Measurements from ENCODE around the gene ALPK1.
"Not testable (repeated sequence)": the region's sequence is repeated elsewhere in the genome, so short reads cannot be mapped to it uniquely, and the experiment has no call there.

Gene ALPK1

DNA sequence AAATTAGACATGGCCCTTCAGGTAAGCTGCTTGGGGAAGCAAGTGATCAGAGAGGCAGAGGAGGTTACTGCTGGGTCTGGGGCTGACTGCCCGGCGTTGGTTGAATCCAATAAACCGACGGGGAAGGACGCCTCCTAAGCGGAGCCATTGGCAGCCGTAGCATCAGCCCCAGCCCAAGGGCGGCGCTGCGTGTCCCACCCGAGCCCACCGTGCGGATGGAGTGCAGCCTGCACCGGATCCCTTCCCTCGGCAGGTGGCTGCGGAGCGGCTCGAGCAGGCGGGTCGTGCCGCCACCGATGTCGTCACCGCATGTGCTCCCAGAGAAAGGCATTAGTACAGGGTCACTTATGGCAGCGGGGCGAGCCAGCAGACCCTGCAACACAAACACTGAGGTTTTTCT, 82.1 kb downstream of the ALPK1 start:
- DNase-seq: no peak

DNA sequence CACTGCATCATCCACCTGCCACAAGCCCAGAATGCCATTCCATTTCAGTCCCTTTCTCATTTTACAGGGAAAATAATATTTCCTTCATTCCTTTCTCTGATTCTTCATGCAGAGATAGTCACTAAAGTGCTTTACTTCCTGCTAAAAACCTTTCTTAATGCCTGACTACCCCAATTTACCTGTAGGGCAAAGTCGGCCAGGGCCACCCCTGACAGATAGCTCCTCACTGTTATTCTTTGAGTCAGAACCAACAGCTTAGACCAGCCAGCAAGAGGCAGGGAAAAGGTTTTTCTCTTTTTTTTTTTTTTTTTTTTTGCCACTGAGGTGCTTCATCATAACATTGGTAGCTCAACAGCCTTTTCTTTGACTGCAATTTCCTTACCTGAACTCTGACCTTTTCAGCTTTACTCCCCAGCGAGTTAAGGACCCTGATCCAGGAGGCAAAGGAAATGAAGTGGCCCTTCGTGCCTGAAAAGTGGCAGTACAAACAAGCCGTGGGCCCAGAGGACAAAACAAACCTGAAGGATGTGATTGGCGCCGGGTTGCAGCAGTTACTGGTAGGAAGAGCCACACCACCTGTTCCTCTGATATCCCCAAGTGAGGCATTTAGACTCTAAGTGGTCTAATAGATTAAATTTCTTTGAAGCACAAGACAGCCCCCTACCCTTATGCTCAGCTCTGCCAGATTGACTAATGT, 85.0 kb downstream of the ALPK1 start:
- peak; percentile 86 for DNase-seq

DNA sequence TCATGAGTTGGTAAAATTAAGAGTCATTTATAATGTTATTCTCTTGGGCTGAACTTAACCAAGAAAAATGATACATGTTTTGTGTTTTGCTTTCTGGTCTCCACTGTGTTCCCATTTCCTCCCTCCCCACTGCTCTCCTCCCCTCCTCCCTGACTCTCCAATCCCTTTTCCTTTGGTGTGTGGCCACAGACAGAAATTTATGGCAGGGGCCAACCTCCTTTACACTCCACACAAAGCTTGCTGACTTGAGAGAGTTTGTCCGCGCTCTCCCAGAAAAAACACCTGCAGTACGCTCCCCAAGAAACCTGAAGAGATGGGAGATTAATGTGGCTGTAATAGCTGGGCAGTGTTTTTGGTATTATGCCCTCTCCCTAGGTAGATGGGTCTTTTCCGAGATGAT, 88.9 kb downstream of the ALPK1 start:
- DNase-seq: no peak

DNA sequence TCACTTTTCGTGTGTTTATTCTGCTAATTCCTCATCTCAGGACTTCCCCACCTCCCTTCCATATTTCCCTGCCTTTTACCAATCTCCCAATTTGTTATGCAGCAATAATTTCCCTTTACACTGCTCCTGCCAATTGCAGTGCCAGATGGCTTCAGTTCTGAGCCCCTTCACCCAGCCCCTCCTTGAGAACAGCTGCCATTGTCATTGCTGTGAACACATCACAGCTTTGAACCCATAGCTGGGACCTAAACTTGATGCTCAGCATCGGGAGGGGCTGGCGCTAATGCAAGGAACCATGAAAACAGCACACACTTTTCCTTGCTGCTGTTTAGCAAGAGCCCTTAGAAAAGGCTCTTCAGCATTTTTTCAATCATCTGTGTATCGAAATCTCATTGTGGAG, 104.9 kb downstream of the ALPK1 start:
- DNase-seq: peak; percentile 61

DNA sequence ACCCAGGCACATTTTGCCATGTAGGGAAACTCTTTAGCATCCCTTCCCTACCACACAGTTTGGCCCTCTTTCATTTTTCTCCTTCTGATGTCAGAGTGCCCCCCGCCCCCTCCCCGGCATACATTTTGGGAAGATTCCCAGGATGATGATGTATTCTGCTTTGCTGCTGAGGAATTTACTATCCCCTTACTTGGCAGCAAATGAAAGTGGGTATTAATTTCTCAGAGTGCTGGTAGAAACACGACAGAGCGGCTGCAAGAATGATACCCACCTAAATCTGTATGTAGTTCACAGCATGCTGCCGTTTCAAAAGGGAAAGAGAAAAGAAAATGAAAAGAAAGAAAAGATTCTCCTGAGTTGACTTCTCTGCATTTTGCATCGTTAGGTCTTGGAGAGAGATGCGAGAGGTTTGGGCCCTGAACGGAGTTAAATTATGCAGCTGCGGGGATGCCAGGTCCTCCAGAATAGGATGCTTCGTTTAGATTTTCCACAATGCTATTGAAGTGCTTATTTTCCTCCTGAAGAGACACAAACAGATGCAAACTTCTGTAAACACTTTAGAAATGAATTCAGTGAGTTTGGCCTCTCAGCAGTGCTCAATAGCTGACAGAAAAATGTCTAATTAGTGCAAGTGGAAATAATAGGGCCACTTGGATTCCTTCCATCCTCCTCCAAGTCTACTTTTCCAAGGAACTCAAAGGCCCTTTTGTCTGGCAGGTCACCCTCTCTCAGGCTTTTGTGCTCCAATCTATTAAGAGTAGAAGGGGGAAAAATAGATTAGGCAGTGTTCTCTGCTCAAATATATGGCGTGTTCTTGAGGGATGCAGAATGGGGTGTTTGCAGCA, 106.2 kb downstream of the ALPK1 start:
- no peak for DNase-seq

DNA sequence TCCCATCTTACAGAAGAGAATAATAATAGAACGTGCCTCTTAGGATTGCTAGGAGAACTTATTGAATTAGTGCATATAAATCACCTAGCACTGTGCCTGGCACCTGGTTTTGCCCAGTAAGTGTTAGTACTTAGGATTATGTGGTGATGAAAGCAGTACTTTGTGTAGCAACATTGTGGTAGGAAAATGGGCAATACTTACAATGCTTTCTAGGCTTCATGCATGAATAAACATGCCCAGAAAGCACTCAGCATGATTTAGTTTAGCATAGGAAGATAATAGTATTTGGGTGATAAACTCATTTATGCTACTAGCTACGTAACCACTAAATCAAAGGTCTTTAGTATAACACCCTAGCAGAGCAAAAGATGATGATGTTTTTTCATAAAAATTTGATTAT, 113.2 kb downstream of the ALPK1 start:
- DNase-seq: peak; percentile 13

DNA sequence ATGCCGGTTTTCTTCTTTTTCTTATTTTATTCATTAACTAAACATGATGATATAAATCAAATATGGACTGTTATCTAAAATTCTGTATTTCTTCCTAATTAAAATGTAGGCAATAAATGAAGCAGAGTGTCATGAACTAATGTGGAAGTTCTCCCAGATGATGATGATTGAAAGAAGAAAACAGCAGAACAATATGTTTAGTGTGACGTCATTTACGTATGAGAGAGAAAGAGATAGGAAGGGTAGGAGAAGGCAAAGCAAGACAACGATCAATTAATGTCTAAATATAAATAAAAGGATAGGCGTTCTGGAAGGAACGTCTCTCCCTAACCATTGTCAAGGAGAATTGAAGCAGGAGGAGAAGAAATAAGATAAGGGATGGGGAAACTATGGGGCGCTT, 113.6 kb downstream of the ALPK1 start:
- DNase-seq: no peak

DNA sequence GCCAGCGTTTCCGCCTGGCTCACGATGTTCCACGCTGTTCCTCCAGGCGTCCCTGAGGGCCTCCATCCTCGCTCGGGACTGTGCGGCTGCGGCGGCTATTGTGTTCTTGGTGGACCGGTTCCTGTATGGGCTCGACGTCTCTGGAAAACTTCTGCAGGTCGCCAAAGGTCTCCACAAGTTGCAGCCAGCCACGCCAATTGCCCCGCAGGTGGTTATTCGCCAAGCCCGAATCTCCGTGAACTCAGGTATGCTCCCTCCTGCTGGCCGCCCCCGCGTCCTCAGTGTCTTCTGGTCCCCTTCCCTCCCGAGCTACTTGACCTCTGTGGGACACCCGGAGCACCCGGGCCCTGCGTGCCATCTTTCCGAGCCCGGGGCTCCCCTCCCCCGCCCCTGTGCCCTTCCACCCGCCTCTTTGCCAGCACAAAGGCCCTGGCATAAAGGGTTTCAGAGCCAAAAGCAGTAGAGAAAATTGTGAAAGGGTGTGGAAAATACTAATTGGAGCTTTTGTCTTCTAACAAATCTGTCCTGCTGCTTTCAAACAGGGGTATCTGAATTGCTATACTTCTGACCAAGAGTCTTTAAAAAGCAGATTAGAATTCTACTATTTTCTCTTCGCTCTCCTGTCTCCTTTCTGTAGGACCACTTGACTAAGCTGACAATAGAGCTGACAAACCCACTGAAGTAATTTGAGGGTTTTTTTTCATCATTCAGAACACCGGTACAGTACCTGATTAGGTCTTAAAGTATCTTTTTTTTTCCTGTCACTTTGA, 114.8 kb downstream of the ALPK1 start:
- DNase-seq: no peak

DNA sequence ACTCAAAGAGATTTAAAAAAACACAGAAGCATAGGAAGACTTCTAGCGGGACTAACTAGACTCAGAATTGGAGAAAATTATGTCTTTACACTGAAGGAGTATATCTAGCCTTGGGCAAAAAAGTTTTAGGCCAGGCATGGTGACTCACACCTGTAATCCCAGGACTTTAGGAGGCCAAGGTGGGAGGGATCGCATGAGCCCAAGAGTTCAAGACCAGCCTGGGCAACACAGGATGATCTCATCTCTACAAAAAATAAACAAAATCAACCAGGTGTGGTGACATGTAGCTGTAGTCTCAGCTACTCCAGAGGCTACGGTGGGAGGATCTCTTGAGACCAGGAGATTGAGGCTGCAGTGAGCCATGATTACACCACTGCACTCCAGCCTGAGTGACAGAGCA, 119.3 kb downstream of the ALPK1 start:
- no peak for DNase-seq

DNA sequence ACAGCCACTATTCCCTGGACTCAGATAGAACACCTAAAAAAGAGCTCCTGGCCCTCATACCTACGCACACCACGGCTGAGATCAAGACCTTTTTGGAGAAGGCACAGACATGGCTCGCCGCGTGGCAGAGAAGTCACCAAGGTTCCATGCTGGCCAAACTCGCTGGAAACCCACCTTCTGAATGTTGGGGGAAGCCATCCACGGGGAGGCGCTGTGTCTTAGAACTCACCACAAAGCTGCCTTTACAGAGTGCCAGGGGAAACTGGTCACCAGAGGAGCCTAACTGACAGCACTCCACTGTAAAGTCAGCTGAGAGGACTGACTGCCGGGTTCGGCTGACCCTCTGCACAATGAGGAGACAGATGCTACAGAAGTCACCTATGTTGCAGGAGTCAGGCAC, 120.9 kb downstream of the ALPK1 start:
- DNase-seq: no peak

DNA sequence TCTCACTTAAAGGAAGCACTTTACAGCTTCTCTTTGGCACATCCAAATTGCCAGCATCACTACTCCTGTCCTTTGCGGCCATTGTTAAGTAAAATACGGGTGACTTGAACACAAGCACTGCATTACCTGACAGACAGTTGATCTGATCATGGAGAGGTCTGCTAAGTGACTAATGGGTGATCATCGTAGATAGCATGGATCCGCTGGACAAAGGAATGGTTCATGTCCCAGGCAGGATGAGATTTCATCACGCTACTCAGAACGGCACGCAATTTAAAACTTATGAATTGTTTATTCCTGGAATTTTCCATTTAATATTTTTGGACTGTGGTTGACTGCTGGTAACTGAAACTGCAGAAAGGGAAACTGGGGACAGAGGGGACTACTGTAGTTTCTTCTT, 124.7 kb downstream of the ALPK1 start:
- DNase-seq: no peak

DNA sequence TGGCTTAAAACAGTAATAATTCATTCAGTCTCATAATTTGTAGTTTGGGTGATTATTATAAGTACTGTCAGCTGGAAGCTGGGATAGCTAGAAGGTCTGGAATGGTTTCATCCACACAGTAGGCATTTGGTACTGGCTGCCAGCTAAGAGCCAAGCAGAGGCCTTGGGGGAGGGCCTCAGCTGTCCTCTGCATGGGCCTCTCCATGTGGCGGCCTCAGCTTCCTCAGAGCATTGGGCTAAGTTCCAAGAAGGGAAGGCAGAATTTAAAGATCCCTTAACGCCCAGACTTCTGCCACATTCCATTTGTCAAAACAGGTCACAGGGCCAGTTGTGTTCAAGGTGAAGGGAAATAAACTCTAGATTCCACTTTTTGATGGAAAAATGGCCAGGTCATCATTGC, 125.5 kb downstream of the ALPK1 start:
- no peak for DNase-seq

DNA sequence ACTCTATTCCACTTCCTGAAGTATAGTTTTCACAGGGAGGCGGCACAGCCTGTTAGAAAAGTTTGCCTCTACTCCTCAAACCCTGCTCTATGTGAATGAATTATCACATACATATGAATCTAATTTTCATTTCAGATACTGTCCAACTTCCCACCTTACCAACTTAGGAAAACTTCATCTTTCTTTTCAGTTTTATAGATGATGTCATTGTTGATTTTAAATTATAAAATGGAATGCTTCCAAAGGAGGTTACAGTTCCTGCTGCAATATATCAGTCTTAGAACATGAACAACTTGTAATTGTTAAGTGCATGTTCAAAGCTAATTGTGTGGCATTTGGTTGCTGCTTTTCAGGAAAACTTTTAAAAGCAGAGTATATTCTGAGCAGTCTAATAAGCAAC, 126.4 kb downstream of the ALPK1 start:
- DNase-seq: no peak

DNA sequence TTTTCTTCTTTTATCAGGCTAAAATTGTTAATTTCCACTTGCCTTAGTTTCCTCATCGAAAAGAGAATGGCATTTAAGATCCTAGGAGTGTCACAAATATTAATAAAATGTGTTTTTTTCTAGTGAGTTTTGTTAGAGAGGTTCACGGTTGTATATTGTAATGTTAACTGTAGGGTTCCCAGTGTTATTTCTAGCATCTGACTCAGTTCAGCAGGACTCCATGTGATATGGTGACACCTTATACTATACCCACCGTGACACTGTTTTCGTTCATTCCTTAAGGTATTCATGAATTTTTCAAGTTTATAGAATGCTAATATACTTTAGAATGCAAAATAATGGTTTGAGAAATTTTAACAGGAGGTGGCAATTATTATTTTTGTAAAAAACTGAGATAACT, 128.7 kb downstream of the ALPK1 start:
- no peak for DNase-seq

DNA sequence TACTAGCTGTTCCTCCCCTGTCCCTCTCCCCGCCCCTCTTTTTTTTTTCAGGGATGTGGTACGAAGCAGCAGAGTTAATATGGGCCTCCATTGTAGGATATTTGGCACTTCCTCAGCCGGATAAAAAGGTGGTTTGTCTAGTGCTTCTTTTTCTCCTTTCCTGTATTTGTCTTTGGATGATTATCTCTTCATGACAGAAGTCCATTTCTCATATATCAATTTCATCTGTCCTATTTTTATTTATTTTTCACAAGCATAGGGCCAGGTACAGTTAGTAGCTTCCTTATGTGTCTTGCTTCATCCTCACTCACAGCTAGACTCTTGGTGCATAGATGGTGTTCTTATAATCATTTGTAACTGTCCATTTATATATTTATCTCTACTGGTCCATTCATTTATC, 129.2 kb downstream of the ALPK1 start:
- no peak for DNase-seq

DNA sequence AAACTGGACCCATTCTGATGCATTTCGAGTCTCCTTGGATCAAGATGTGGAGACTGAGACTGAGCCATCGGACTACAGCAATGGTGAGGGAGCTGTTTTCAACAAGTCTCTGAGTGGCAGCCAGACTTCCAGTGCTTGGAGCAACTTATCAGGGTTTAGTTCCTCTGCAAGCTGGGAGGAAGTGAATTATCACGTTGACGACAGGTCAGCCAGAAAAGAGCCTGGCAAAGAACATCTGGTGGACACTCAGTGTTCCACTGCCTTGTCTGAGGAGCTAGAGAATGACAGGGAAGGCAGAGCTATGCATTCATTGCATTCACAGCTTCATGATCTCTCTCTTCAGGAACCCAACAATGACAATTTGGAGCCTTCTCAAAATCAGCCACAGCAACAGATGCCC, 134.0 kb downstream of the ALPK1 start:
- DNase-seq: no peak

DNA sequence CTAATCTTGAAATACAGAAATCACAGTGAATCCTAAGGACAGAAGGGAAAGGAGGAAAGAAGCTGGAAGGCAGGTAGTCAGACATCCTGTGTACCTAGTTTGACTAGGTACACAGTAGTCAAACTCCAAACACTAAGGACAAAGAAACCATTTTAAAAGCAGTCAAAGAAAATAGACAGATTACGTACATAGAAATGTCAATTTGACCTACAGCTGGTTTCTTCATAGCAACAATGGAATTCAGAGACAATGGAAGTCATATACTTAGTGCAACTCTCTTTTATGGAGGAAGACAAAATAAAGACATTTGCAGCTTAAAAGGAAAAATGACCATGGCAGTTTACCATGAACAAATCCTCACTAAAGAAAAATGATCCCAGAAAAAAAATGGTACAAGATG, 139.8 kb downstream of the ALPK1 start:
- no peak for DNase-seq

DNA sequence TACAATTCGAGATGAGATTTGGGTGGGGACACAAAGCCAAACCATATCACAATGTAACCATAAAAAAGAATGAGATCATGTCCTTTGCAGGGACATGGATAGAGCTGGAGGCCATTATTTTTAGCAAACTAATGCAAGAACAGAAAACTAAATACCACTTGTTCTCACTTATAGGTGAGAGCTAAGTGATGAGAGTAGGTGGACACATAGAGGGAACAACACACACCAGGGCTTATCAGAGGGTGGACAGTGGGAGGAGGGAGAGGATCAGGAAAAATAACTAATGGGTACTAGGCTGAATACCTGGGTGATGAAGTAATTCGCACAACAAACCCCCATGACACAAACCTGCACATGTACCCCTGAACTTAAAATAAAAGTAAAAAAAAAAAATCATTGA, 145.1 kb downstream of the ALPK1 start:
- not testable (repeated sequence) for DNase-seq

DNA sequence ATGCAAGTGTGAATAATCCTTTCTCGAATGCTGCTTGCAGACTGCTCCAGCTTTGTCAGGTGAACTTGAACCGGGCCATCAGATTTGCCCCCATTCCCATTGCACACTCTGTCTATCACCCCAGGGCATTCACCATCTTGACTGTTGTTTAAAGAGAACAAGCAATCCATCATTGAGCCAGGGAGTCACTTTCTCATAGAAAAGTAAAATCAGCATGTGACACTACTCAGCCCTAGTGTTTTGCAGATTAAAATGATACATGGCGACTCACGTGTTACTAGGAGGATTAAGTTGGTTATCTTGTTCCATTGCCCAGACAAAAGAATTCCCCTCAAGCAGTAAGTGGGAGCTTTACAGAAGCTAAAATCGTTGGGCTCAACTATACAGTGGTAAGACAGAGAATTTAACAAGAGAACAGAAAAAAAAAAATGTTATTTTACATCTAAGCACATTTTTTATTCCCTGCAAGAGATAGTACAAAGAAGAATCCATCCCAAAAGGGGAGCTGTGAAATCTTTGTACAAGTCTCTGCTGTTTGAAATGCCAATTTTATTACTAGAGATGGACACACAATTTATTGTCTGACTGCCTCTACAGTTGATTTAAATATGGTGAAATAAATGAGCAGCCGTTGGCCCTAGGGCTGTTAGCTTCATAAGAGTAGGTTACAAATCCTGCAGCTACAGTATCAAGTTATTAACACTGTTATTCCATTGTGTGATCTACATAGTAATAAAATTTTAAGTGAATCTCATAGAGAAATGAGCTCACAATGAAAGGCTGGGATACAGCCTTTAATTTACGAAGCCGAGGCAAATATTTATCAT, 151.3 kb downstream of the ALPK1 start:
- DNase-seq: no peak

DNA sequence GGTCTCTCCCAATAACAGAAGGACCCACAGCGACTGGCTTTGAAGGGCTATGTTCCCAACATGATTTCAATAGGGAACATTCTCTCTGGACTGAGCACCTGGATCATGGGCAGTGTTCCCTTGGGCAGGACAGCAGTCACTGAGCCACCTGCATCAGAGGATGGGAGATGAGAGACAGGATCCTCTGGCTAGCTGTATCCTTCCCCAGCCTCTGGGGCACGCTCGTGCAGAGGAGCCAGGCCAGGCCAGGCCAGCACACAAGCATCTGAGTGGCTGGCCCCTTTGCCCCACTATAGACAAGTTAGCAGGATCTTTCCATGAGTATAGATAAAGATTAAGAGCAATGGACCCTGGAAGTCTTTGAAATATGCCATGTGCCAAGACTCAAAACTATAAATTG, 152.5 kb downstream of the ALPK1 start:
- DNase-seq: no peak

DNA sequence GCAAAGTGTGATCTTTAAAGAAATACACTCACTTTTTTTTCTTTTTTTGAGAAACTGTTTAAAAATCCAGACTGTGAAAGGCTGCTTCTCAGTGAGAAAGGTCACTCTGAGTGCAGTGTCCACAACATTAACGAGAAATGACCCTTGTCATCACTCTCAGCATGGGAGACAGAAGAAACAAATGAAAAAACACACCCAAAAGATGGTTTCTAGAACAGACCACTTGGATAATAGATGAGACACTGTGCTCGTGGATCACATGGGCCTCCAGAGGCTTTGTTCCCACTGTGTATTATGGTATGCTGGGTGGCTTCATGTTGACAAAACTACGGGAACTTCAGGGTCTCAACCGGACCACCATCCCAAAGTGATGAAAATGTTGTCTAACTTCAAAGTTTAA, 153.9 kb downstream of the ALPK1 start:
- no peak for DNase-seq

DNA sequence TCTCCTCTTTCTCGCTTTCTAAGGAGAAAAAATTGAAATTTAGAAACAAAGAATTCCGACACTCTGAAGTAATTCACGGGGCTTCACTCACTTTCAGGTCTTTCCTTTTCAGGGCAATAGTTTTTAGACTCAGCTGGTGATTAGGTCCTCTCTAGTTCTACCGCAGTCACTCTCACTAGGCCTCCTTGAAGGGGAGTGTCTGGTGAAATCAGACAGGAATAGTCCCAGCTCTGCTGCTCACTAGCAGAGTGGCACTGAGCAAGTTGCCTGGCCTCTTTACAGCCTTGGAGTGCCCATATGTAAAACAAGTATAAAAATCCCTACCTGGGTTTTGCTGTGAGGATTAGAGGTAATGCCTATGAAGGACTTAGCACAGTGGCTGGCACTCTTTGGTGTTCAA, 154.7 kb downstream of the ALPK1 start:
- no peak for DNase-seq

DNA sequence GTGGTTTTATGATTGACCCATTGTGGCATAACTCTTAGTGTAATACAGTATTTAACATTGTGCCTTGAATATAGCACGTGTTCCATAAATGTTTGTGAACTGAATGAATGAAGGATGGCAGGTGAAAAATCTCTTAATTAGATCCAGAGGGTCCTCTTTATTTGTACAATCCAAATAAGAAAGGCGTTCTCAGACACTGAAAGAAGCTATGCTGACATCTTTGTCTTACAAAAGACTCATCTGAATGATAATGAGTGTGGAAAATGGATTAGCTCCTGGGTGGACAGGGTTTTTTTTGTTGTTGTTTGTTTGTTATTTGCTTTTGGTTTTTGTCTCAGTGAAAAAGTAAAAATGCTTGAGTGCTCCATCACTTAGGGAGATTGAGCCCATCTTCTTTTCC, 156.2 kb downstream of the ALPK1 start:
- DNase-seq: no peak
